Activated naive CD8-positive, alpha-beta T cell treated with anti-CD3 and anti-CD28 coated beads, Interleukin-2, amount 50 U/mL, for 16 hours (primary cell): ENCODE results near the gene MCF2L.
"Not testable (repeated sequence)": the region's sequence is repeated elsewhere in the genome, so short reads cannot be mapped to it uniquely, and the experiment has no call there.

Experiments used
- DNase-seq: peaks from one replicate; pipeline ENCODE4 v3.0.0-alpha.2; 2020; ENCODE audit warnings: low read depth, low spot score

The MCF2L gene

GRCh38 chr13:113049981-113050380 is 81.0 kb downstream of the MCF2L start:
- no peak for DNase-seq

- no peak for DNase-seq
Observed at GRCh38 chr13:113050734-113051431, 81.9 kb downstream of the MCF2L start.

GRCh38 chr13:113051641-113052040 is 82.6 kb downstream of the MCF2L start:
- DNase-seq: no peak

GRCh38 chr13:113052206-113052605 is 83.2 kb downstream of the MCF2L start:
- no peak for DNase-seq

- no peak for DNase-seq
Observed at GRCh38 chr13:113052971-113053370, 84.0 kb downstream of the MCF2L start.

- DNase-seq: no peak
Observed at GRCh38 chr13:113053376-113053775, 84.4 kb downstream of the MCF2L start.

GRCh38 chr13:113053801-113054604 is 85.0 kb downstream of the MCF2L start:
- DNase-seq: no peak

GRCh38 chr13:113057084-113057483 is 88.1 kb downstream of the MCF2L start:
- DNase-seq: no peak

- DNase-seq: not testable (repeated sequence)
Observed at GRCh38 chr13:113057559-113057958, 88.5 kb downstream of the MCF2L start.

GRCh38 chr13:113058129-113058987 is 89.3 kb downstream of the MCF2L start:
- no peak for DNase-seq

GRCh38 chr13:113058988-113059850 is 90.2 kb downstream of the MCF2L start:
- no peak for DNase-seq

- DNase-seq: no peak
Observed at GRCh38 chr13:113059891-113060290, 90.9 kb downstream of the MCF2L start.

GRCh38 chr13:113060557-113061270 is 91.7 kb downstream of the MCF2L start:
- no peak for DNase-seq

GRCh38 chr13:113061271-113061625 is 92.2 kb downstream of the MCF2L start:
- no peak for DNase-seq

GRCh38 chr13:113061796-113062425 is 92.9 kb downstream of the MCF2L start:
- DNase-seq: no peak

GRCh38 chr13:113062691-113063090 is 93.7 kb downstream of the MCF2L start:
- DNase-seq: no peak

- DNase-seq: no peak
Observed at GRCh38 chr13:113063091-113063491, 94.1 kb downstream of the MCF2L start.

GRCh38 chr13:113064000-113064533 is 95.1 kb downstream of the MCF2L start:
- no peak for DNase-seq

GRCh38 chr13:113064534-113065405 is 95.8 kb downstream of the MCF2L start:
- DNase-seq: no peak
